ENCODE results near the gene MAP1B.

GRCh38 chr5:72147569-72147968 lies 40.3 kb downstream of the MAP1B start:
- no peak for TF ChIP-seq POLR2AphosphoS5 (IDR thresholded peaks at IDR 0.05)
- no peak for TF ChIP-seq CTCF (IDR thresholded peaks at IDR 0.05 in 8 of 11, conservative IDR thresholded peaks at IDR 0.05 in 3 of 11)
- TF ChIP-seq POLR2A (IDR thresholded peaks at IDR 0.05) = no peak
